SK-N-SH (cell line): ENCODE data around the gene COG4. TPM values are rescaled to one million over a fixed set of nuclear protein-coding genes. Genes with fewer than 3 reads are reported as not detected.

Experiments used
- CTCF ChIA-PET: fragments of 300-600, 350-600 bp; formaldehyde crosslinking; extraction: SDS; loops from one replicate; lab custom pipeline; 2021; lab: Yijun Ruan, JAX
- POLR2A ChIA-PET: fragments of 350-600 bp; sonication (Branson Sonifier 250); formaldehyde crosslinking; extraction: SDS; loops from one replicate; lab custom pipeline; 2020; ENCODE audit warnings: antibody characterized with exemption, inconsistent platforms; lab: Yijun Ruan, JAX
- DNase-seq: peaks from one replicate; pipeline ENCODE4 v3.0.0; 2012
- H2AFZ ChIP-seq: fragments of 200-600 bp; sonication (generic); 2 replicates; pipeline ENCODE4 v1.8.1; 2016; ENCODE audit warnings: antibody characterized with exemption, mild to moderate bottlenecking, low read depth
- H3F3A ChIP-seq: fragments of 200-600 bp; sonication (generic); replicated peaks from 2 replicates; pipeline ENCODE3; 2016; ENCODE audit warnings: antibody characterized with exemption, mild to moderate bottlenecking; ENCODE audit not compliant: insufficient read depth
- H3K27ac ChIP-seq, 2 experiments: fragments of 200-500 bp in 1 of 2; fragments of 200-600 bp in 1 of 2; sonication (Bioruptor generic) in 1 of 2; sonication (generic), shearing (Covaris generic) in 1 of 2; 2 replicates each; pipeline versions ENCODE4 v1.5.1 to v1.6.1; 2014 to 2016; ENCODE audit warnings: low read depth in 2 of 2, inconsistent platforms in 1 of 2, low read length in 1 of 2, mild to moderate bottlenecking in 1 of 2, mixed read lengths in 1 of 2
- H3K27me3 ChIP-seq: fragments of 200-600 bp; sonication (generic), shearing (Covaris generic); 2 replicates; pipeline ENCODE4 v1.6.1; 2016; ENCODE audit warnings: mixed run types; ENCODE audit not compliant: insufficient read depth
- H3K36me3 ChIP-seq, 2 experiments: fragments of 200-500 bp in 1 of 2; fragments of 200-600 bp in 1 of 2; sonication (Bioruptor generic) in 1 of 2; sonication (generic) in 1 of 2; replicated peaks in 1 of 2; 2 replicates each; pipeline versions ENCODE3 to v1.5.1; 2014 to 2016; ENCODE audit warnings: low read length in 1 of 2, mild to moderate bottlenecking in 1 of 2; ENCODE audit not compliant: insufficient read depth in 2 of 2, control insufficient read depth in 1 of 2
- H3K4me1 ChIP-seq, 2 experiments: fragments of 200-500 bp in 1 of 2; fragments of 200-600 bp in 1 of 2; sonication (Bioruptor generic) in 1 of 2; sonication (generic), shearing (Covaris generic) in 1 of 2; 2 replicates each; pipeline versions ENCODE4 v1.5.1 to v1.6.1; 2014 to 2016; ENCODE audit warnings: low read depth in 1 of 2, low read length in 1 of 2, mixed run types in 1 of 2; ENCODE audit not compliant: insufficient read depth in 2 of 2, control insufficient read depth in 1 of 2
- H3K4me2 ChIP-seq: fragments of 200-600 bp; sonication (generic), shearing (Covaris generic); 2 replicates; pipeline ENCODE4 v1.6.1; 2017; ENCODE audit warnings: mixed run types
- H3K4me3 ChIP-seq, 2 experiments: fragments of 200-500 bp in 1 of 2; fragments of 200-600 bp in 1 of 2; sonication (Bioruptor generic) in 1 of 2; sonication (generic), shearing (Covaris generic) in 1 of 2; 2 replicates each; pipeline versions ENCODE4 v1.5.1 to v1.8.1; 2014 to 2016; ENCODE audit warnings: low read depth in 2 of 2, inconsistent platforms in 1 of 2, low read length in 1 of 2, mild to moderate bottlenecking in 1 of 2, mixed read lengths in 1 of 2, moderate library complexity in 1 of 2
- H3K79me2 ChIP-seq: fragments of 200-600 bp; sonication (generic); 2 replicates; pipeline ENCODE4 v1.8.1; 2017; ENCODE audit warnings: mild to moderate bottlenecking; ENCODE audit not compliant: insufficient read depth
- H3K9ac ChIP-seq: fragments of 200-600 bp; sonication (generic); 2 replicates; pipeline ENCODE4 v1.6.1; 2017; ENCODE audit warnings: mixed run types
- H3K9me2 ChIP-seq: fragments of 200-600 bp; sonication (generic); 2 replicates; pipeline ENCODE4 v1.6.1; 2017; ENCODE audit warnings: mixed run types
- H3K9me3 ChIP-seq: fragments of 200-600 bp; sonication (generic); 2 replicates; pipeline ENCODE4 v1.6.1; 2017; ENCODE audit warnings: mixed run types, mild to moderate bottlenecking, moderate library complexity
- H4K20me1 ChIP-seq: fragments of 200-600 bp; sonication (generic); 2 replicates; pipeline ENCODE4 v1.6.1; 2017; ENCODE audit warnings: mild to moderate bottlenecking, mixed run types; ENCODE audit not compliant: insufficient read depth
- CHD2 ChIP-seq: fragments of 150-350 bp; IDR thresholded peaks from 2 replicates; pipeline ENCODE4 v1.6.1; 2018; ENCODE audit warnings: low read length; ENCODE audit not compliant: partially characterized antibody
- EP300 ChIP-seq, 2 experiments: IDR thresholded peaks; 2 replicates each; pipeline versions ENCODE4 v1.4.0 to v1.6.1; 2012; ENCODE audit warnings: borderline replicate concordance in 1 of 2, low read depth in 1 of 2, low read length in 1 of 2
- FOSL2 ChIP-seq: IDR thresholded peaks from 2 replicates; pipeline ENCODE4 v1.4.0; 2012; ENCODE audit warnings: low read depth, mild to moderate bottlenecking, moderate library complexity, borderline replicate concordance
- GATA2 ChIP-seq: sonication (generic); formaldehyde crosslinking; IDR thresholded peaks from 2 replicates; pipeline ENCODE4 v1.5.0; 2020; ENCODE audit warnings: mild to moderate bottlenecking, missing genetic modification reagents
- IRF3 ChIP-seq: fragments of 150-350 bp; IDR thresholded peaks from 2 replicates; pipeline ENCODE4 v1.6.1; 2016; ENCODE audit warnings: mild to moderate bottlenecking, low read depth, low read length
- JUND ChIP-seq: IDR thresholded peaks from 2 replicates; pipeline ENCODE4 v1.4.0; 2012
- MAX ChIP-seq: IDR thresholded peaks from 2 replicates; pipeline ENCODE4 v1.4.0; 2012; ENCODE audit warnings: low read depth
- POLR2AphosphoS5 ChIP-seq: IDR thresholded peaks from 2 replicates; pipeline ENCODE4 v1.6.1; 2012; ENCODE audit warnings: low read depth, low read length
- TAF1 ChIP-seq: IDR thresholded peaks from 2 replicates; pipeline ENCODE4 v1.6.1; 2012; ENCODE audit warnings: low read depth, mild to moderate bottlenecking, low read length, moderate library complexity, borderline replicate concordance
- TEAD4 ChIP-seq: IDR thresholded peaks from 2 replicates; pipeline ENCODE4 v1.4.0; 2012; ENCODE audit warnings: mild to moderate bottlenecking, borderline replicate concordance; ENCODE audit not compliant: insufficient read depth
- USF1 ChIP-seq: IDR thresholded peaks from 2 replicates; pipeline ENCODE4 v1.4.0; 2012; ENCODE audit warnings: low read depth, borderline replicate concordance
- YY1 ChIP-seq: IDR thresholded peaks from 2 replicates; pipeline ENCODE4 v1.4.0; 2012; ENCODE audit warnings: low read depth, mild to moderate bottlenecking
- WGBS: methylation state at CpG from one replicate; pipeline ENCODE4 v1.1.6; 2017; ENCODE audit warnings: low lambda C conversion rate; 5-methylcytosine and 5-hydroxymethylcytosine counted together
- polyA plus RNA-seq, 3 experiments: library from polyadenylated mRNA; depleted of rRNA; stranded (reverse); fragments of >200 nt; gene quantifications; 2 replicates each; pipeline ENCODE4 v1.2.3, GENCODE V29; 2012
- TF ChIP-seq, protein P1 (sequence below): IDR thresholded peaks from 2 replicates; pipeline ENCODE4 v1.4.0; 2012; ENCODE audit warnings: low read depth, borderline replicate concordance
- TF ChIP-seq, protein P2 (sequence below): fragments of 200-600 bp; sonication (generic); IDR thresholded peaks from 2 replicates; pipeline ENCODE4 v1.6.1; 2017; ENCODE audit warnings: antibody characterized with exemption, mild to moderate bottlenecking, moderate library complexity
- TF ChIP-seq, protein P3 (sequence below): fragments of 150-350 bp; IDR thresholded peaks from 2 replicates; pipeline ENCODE4 v1.6.1; 2017; ENCODE audit warnings: antibody characterized with exemption, low read length, low read depth, borderline replicate concordance

The COG4 gene
- polyA plus RNA-seq, 1 of the 3 experiments (the other 2 are of a cell fraction), result 54.4 TPM

GRCh38 chr16:70468776-70469525 lies 54.4 kb downstream of the COG4 start:
- WGBS, result 97% methylated on average over 11 of the region's 16 CpGs
- H4K20me1 ChIP-seq, result no peaks in the 10 kb centered on the region
- H3F3A ChIP-seq, result no peaks in the 10 kb centered on the region
- H3K9me2 ChIP-seq, result no peaks in the 10 kb centered on the region
- no peaks in the 10 kb centered on the region for H3K36me3 ChIP-seq
- CTCF ChIA-PET, result interaction anchor here (0.9 to 3.5 kb wide), 3 partner anchors 13 to 74 kb away, joined by 3 to 25 read pairs (median 3); partner anchors contain the start of gene FCSK
- no peaks in the 10 kb centered on the region for H3K9me3 ChIP-seq
- H3K27ac ChIP-seq, result no peak overlapping the region
- H2AFZ ChIP-seq, result no peak overlapping the region
- H3K4me2 ChIP-seq, result no peak overlapping the region
- POLR2A ChIA-PET, result no interaction called here
- no peak overlapping the region for H3K4me3 ChIP-seq
- DNase-seq, result no peak
- no peaks in the 10 kb centered on the region for H3K79me2 ChIP-seq
- H3K27me3 ChIP-seq, result no peaks in the 10 kb centered on the region
- H3K4me1 ChIP-seq, result peaks cover 0 to 3% of the 10 kb centered on the region in 2 experiments; a peak in 1 of 4 replicates
- no peak overlapping the region for H3K9ac ChIP-seq
- TF ChIP-seq, protein P1, sequence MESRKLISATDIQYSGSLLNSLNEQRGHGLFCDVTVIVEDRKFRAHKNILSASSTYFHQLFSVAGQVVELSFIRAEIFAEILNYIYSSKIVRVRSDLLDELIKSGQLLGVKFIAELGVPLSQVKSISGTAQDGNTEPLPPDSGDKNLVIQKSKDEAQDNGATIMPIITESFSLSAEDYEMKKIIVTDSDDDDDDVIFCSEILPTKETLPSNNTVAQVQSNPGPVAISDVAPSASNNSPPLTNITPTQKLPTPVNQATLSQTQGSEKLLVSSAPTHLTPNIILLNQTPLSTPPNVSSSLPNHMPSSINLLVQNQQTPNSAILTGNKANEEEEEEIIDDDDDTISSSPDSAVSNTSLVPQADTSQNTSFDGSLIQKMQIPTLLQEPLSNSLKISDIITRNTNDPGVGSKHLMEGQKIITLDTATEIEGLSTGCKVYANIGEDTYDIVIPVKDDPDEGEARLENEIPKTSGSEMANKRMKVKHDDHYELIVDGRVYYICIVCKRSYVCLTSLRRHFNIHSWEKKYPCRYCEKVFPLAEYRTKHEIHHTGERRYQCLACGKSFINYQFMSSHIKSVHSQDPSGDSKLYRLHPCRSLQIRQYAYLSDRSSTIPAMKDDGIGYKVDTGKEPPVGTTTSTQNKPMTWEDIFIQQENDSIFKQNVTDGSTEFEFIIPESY, result no peak
- TF ChIP-seq JUND (no peak), USF1 (no peak), MAX (no peak), GATA2 (CRISPR knock-in tag) (no peak), TAF1 (no peak), POLR2AphosphoS5 (no peak), IRF3 (no peak), TEAD4 (no peak), YY1 (no peak), EP300 (IDR thresholded peaks at IDR 0.05; ENCODE audit: borderline replicate concordance in 1 of 2, low read depth in 1 of 2, low read length in 1 of 2) (no peak), CHD2 (no peak), FOSL2 (no peak)
- TF ChIP-seq, protein P2, sequence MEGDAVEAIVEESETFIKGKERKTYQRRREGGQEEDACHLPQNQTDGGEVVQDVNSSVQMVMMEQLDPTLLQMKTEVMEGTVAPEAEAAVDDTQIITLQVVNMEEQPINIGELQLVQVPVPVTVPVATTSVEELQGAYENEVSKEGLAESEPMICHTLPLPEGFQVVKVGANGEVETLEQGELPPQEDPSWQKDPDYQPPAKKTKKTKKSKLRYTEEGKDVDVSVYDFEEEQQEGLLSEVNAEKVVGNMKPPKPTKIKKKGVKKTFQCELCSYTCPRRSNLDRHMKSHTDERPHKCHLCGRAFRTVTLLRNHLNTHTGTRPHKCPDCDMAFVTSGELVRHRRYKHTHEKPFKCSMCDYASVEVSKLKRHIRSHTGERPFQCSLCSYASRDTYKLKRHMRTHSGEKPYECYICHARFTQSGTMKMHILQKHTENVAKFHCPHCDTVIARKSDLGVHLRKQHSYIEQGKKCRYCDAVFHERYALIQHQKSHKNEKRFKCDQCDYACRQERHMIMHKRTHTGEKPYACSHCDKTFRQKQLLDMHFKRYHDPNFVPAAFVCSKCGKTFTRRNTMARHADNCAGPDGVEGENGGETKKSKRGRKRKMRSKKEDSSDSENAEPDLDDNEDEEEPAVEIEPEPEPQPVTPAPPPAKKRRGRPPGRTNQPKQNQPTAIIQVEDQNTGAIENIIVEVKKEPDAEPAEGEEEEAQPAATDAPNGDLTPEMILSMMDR, result no peak
- TF ChIP-seq, protein P3, sequence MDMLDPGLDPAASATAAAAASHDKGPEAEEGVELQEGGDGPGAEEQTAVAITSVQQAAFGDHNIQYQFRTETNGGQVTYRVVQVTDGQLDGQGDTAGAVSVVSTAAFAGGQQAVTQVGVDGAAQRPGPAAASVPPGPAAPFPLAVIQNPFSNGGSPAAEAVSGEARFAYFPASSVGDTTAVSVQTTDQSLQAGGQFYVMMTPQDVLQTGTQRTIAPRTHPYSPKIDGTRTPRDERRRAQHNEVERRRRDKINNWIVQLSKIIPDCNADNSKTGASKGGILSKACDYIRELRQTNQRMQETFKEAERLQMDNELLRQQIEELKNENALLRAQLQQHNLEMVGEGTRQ, result no peak
